Brain pericyte (primary cell): Measurements from ENCODE around the gene FKBP11.

Source experiments
- DNase-seq: peaks from one replicate; pipeline ENCODE4 v3.0.0-alpha.2; 2012; ENCODE audit warnings: low read depth, low spot score

Gene FKBP11

DNA sequence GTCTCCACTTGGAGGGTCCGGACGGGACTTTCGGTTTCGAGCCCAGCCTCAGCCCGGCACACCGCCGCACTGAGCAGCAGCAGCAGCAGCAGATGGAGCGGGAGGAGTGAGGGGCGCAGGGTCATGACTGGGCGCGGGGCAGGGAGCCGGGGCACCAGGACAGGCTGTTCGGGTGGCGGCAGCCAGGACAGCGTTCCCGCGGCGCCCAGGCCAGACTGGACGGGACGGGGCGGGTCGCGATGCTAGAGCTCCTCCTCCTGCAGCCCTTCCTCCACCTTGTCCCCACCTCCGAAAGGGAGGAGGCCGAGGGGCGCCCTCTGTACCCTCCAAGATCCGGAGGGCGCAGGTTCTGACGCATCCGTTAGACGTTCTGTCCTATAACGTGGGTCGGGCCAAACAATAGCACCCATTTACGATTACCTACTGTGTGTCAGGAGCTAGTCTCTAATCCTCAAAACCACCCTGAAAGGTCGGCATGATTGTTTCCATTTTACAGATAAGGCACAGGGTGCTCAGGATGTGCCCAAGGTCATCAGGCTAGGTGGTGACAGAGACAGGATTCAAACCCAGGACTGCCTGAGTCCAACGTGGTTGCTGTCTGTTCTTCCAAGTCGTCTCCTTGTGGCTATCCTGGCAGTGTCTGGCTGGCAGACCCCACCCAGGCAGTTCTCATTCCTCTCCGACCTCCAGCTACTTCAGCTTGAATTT lies at the start of gene FKBP11:
FKBP11 (minus strand) TSS at position 189 of the 708 bp plus-strand sequence; CDS start at position 125, 64 bp downstream.
- DNase-seq: no peak

DNA sequence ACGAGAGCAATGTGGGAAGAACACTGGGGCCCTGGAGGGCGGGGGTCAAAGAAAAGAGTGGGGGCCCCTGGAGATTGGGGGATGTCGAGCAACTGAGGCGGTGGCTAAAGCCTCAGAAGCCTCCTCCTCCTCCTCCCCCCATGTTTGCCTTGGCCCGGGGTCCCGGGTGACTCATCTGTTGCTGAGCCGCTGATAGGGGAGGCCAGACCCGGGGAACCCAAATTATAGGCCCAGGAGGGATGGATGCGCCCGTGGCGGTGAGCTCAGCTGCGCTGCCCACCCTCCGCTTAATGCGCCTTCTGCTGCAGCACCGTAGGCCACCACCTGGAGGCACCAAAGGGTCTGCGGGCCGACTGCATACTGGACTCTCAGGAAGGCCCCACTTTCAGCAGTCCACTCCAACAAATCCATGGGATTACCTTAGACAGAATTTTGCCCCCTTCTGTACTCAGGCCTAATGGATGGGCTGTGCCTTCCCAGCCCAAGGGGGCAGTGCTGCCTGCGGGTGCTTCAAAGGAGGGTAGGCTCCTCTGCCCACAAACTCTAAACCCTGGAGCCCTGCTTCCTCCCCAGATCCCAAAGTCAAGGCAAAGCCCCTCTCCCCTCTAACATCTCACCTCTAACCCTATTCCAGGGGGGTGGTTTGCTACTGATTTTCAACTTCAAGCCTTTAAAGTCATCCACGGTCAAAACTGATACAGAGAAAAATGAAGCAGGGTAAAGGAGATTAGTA lies 48.8 kb upstream of the FKBP11 start:
- DNase-seq: no peak

DNA sequence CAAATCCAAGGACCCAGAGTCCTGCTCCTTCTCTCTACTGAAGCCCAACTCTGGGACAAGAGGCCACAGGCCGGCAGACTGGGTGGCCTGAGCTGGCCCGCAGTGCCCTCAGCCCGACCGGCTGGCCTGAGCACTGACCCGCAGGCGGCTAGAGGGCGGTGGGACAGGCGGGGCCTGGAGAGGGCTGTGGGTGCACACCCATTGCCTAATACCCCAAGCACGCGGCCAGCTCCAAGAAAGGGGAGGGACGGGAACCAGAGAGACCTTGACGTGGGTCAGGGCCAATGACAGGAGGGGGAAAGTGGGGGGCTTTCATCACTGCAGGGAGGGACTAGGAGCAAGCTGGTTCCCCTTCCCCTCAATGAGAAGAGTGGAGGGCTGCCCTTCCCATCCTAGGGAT lies 48.2 kb upstream of the FKBP11 start:
- no peak for DNase-seq

DNA sequence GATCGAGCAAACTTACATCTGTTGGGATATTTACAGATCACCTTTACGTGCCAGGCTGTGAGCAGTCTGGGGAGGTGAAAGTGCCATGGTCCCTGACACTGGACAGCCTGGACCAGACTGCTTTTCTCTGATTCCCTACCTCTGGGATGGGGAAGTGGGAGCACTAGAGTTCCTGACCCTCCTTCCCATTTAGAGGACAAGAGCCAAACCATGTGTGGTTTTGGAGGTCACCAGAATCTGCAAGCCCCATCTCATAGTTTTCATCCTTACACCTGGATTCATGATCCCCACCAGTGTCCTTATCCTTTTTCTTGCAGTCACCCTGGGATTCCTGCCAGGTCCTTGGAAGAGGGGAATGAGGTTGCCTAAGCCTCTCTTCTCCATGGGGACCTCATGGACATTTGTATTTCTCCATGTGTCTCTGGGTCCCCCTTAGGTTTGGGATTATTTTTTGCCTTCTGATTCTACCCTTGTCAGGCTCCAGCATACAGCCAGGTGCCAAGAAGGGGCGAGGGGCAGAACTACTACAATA lies 47.7 kb upstream of the FKBP11 start:
- DNase-seq: no peak

DNA sequence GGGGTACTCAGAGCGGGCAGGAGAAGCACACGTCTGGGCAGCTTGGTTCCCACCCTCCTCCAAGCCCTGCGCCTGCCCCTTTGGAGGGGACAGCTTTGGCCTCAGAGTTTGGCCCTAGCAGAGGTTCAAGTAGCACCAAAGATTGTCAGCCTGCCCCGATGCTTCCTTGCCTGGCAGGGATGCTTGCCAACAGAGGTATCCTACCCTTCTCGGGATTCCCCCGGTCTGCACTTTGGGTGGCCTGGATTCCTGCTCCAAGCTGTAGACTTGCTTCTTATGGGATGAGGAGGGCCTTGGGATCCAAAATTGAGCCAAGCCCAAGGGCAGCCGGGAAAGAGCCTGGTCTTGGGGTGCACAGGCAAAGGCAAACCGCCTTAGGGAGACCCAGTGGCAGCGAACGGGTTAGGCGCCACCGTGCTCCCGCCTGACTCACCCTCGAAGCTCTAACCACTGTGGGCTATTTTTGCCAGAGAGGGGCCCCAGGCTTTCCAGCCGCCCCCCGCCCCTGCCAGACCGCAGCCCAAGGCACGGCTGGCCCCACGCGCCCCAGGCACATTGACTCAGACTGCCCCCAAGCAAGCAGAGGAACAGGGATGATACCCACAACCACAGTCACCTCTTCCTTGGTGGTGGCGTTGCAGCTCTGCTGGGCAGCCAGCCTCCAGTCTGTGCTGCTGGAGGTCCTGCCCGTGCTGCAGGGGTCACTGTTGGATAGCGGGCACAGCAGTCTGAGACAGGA lies 47.1 kb upstream of the FKBP11 start:
- DNase-seq: no peak

DNA sequence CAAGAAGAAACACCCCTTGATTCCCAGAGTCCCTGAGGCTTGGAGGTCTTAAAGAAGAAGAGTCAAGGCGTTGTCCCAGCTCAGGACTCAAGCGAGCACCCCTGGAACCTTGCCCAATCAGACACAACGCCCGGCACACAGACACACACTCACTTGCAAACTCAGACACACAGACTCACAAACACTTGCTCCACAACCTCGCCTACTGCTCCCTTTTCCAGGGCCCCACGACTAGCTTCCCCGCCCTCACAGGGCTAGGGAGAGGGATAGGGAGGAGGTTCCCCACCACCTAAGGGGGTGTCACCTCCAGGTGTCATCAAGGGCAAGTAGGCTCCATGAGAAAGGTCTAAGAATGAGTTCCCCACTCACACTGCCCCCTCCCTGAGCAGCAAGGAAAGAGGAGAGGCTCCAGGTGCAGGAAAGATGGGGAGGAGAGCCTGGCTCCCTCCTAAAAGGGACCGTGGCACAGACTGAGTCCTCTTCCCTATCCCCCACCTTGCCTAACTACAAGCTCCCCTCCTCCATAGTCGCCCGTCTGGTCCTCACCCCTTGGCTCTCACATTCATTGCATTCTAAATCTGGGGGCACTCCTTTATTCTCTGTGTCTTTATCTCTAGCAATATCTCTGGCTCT lies 45.5 kb upstream of the FKBP11 start:
- no peak for DNase-seq

DNA sequence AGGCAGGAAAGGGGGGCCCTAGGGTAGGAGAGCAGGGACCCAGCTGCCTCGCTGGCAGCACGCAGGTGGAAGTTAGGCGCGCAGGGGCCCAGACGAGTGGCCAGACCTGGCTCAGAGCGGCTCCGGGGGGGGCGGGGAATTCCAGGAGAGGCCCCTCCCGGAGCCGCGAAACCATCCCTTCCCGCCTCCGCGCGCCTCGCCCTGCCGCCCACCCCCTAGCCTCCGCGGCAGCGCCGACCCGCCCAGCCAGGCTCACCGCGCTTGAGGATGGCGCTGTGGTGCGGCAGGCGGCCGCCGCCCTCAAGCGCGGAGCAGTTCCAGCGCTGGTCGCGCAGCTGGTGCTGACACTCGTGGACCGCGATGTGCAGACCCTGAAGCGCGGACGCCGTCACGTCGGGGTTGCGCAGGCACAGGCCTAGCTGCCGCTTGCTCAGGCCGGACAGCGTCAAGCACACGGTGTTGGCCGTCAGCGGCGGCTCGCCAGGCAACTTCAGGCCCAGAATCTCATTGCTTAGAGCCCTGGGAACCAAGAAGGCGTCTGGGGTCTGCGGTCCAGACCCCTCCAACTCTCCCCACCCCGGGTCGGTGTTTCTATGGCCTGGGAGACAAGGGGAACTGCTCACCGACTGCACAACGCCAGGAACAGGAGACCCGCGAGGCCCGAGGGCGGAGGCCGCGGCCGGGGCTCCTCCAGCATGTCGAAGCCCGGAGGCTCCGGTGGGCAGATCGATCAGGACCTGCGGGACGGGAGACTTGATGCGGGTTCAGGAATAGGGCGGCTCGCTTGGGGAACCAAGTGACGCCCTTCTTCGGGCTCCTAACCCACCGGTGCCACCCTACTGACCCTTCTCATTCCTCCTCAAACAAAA lies 44.8 kb upstream of the FKBP11 start:
- DNase-seq: no peak

DNA sequence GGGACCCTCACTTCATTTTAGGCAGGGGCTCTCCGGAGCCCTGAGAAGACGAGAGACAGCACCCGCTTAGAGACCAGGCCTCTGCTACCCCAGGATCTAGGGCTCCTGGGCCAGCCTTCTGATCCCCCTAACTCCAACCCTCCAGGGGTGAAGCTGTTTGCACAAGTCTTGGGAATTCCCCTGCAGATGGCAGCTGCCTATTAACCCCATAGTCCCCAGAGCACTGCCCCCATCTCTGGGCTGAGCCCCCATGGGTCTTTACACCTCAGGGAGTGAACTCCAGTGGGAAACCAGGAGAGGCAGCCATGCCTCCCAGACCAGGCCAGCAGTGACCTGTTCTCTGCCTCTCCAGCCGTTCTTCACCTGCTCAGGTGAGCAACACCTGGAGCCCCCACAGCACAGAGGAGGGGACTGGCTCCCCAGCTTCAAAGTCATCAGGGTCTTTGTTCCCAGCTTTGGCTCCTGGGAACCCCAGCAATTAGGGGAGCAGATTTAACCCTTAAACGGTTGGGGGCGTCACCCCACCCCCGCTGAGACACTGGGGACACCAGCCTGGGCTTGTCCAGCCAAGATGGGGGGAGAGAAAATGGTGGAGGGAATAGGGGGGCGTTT lies 44.0 kb upstream of the FKBP11 start:
- DNase-seq: no peak

DNA sequence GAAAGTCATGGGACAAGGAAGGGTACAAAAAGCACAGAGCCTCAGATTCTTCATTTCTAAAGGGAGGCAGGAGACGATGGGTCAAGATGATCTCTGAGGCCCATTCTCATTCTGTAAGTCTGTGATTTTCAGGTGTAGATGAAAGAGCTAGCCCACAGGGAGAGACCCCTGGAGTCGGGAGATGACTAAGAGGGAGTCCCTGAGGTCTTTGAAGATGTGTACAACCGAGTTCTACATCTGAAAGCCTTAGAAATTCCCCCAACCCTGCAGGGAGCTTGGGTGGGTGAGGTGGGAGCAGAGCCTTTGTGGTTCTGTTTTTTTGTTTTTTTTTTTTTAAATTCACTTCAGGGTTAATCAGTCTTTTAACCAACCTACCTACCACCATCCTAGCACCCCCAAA lies 43.2 kb upstream of the FKBP11 start:
- no peak for DNase-seq

DNA sequence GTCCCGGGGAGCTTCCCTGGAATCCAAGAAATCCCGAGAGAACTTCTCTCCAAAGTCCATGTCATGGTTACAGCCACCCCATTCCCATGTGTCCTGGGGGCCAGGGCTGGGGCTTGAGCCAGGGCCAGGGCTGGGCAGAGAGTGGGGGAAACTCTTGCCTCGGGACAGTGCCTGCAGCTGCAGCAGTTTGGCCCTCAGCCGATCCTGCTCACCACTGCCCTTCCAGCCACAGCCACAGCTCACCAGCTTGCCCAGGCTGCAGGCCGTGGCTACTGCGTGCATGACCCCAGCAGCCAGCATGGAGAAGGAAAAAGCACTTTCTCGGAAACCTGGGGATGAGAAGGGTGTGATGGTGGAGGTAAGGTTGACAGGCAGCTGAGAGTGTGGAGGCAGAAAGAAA lies 42.7 kb upstream of the FKBP11 start:
- no peak for DNase-seq

DNA sequence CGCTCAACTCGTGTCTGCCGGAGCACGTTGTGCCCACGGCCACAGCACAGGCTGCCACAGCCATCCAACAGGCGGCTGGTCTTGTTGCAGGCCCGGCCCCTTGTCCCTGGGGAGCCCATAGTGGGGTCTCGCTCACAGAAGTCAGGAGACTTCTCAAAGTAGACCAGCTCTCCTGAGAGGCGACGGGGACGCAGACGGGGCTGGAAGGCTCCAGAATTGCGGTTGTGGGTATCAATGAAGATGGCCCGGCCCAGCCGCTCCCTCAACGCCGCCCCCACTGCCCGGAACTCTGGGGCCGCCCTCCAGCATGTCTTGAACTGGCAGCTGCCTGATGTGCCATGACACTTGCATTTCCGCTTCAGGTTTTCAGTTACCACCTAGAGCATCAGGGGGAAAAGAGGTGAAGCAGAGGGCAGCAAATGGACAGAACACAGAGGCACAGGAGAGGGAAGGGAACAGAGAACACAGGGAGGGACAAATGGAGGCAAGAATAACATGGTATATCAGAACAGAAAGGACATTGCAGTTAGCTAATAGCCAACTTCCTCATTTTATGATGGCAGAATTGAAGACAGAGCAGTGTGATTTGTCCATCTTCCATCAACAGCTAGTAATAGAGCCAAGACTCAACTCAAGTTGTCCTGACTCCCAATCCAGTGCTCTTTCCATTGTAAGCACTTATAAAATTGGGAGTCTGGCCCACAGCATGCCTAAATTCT lies 41.0 kb upstream of the FKBP11 start:
- no peak for DNase-seq

DNA sequence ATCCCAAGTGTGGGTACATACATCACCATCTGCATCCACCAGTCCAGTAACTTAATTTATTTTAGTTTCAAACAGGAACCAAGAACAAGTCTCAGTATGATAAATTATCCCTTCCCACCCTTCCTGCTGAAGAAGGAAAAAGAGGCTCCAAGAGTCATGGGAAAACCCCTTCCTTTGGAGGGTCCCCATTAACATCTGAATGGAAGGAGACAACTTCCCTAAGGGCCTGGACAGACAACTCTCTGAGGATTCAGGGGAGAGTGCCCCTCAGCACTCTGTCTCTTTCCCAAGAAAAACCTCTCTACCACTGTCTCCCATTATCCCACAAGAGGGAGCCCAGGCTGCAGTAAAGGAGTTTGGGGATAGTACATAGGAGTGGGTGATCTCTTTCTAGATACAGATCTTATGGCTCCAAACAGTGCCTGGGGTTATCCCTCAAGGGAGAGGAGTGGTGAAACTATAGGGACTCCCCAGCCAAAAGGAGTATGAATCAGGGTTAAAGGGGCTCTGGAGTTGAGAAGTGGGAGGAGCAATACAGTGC lies 40.1 kb upstream of the FKBP11 start:
- no peak for DNase-seq

DNA sequence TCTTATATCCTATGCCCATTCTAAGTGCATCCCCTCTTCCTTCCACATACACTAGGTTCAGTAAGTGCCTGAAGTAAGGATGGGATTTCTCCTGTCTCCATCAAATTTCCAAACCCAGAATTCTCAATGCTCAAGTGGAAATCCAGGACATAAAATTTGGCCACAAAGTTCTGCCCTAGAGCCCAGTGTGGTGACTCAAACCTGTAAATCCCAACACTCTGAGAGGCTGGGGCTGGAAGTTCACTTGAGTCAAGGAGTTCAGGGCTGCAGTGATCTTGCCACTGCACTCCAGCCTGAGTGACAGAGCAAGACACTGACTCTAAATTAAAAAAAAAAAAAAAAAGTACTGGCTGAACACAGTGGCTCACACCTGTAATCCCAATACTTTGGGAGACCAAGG lies 36.5 kb upstream of the FKBP11 start:
- no peak for DNase-seq

DNA sequence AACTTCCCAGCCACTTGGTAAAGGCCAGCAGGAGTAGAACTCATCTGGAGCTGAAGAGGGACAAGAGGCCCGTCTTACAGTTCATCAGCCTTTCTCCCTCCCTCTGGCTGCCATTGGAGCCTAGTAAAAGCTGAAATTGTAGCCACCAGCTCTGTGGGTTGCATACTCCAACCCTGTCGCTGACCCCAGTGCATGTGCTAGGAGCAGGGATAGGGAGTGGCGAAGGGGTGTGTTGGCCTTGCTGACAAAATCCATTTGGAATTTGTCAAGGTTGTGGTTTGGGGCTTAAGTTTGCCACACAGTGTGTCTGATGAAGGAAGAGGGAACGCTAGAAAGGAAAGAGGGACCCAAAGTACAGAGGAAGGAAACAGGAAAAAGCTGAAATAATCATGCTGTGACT lies 36.0 kb upstream of the FKBP11 start:
- no peak for DNase-seq

DNA sequence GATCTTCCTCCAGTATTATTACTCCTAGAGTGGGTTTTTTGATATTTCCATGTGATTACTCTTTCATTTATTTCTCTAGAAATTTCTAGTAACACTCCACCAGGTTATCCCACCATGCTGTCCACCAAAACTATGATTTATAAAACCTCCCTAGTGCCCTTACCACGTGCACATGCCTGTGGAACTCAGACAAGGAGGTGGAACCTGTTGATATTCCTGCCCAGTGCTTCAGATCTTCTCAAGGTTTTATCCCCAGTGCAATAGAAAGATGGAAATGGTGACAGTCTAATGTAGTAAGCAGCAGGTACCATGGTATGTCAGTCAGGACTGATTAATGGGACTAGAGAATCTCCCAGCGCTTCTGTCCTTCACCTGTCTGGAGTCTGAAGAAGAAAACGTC lies 35.5 kb upstream of the FKBP11 start:
- no peak for DNase-seq

DNA sequence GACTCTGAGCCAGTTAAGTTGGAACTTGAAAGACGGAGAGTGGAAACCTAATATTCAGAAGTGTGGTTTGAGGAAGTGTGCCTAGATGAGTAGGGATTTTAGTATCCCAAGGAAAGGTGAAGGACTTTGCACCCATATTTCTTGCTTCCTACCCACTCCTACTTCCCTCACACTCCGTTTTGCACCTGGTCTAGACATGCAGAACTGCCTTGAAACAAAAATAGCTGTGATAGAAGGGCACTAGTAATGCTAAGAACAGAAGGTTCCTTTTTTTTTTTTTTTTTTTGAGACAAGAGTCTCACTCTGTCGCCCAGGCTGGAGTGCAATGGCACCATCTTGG lies 32.7 kb upstream of the FKBP11 start:
- no peak for DNase-seq

DNA sequence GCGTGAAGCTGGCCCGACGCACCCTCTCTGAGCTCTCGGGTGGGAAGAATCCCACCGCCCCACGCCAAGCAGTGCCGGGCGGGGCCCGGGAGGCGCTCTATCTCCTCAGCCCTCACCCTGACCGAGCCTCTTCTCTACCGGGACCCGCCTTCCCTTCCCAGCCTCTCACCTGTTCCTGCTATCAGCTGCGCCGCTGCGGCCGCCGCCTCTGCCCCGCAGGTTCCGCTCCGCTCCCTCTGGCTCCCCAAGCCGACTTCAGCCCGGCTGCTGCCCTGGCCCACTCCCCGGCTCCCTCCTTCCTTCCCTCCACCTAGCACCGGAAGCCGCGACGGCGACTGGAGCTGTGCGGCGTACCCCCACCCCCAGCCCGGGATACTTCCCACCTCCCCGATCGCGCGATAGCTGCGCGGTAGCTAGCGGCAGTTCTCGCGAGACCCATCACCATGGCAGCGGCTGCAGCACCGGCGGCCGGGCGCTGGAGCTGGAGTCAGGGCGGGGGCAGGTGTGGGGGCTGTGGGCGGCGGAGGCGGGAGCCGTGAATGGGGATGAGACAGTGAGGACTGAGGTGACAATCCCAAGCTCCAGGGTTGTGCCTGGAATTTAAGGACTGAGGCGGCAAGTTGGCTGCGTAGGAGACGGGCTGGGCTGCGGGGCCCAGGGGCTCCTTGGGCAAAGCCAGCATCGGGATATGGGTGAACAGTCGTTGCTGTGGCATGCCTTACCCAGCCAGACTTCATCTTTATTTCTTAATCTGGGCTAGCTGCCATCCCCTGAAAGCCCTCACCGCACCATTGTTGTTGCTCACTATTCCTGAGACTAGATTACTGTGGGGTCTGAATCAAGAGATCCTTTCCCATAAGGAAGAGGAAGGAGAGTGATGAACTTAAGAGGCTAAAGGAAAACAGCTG lies 32.1 kb upstream of the FKBP11 start, which contains the start of gene ARF3:
ARF3 (minus strand) TSS at position 347 of the 908 bp plus-strand sequence. CDS start 16,392 bp downstream, outside the sequence.
- DNase-seq: peak; percentile 63
